22Rv1 (cell line): ENCODE data around the gene ATP13A1.
"Not testable (repeated sequence)": the region's sequence is repeated elsewhere in the genome, so short reads cannot be mapped to it uniquely, and the experiment has no call there.

Experiments used
- H3K27ac ChIP-seq: fragments of 450-650 bp; 2 replicates; pipeline ENCODE4 v1.5.1; 2017
- ZFX ChIP-seq: fragments of 450-650 bp; IDR thresholded peaks from 2 replicates; pipeline ENCODE4 v1.6.1; 2017; ENCODE audit warnings: antibody characterized with exemption, borderline replicate concordance
- TF ChIP-seq, protein P1 (sequence below): fragments of 450-650 bp; IDR thresholded peaks from 2 replicates; pipeline ENCODE4 v1.5.1; 2017; ENCODE audit warnings: mild to moderate bottlenecking

The ATP13A1 gene

DNA sequence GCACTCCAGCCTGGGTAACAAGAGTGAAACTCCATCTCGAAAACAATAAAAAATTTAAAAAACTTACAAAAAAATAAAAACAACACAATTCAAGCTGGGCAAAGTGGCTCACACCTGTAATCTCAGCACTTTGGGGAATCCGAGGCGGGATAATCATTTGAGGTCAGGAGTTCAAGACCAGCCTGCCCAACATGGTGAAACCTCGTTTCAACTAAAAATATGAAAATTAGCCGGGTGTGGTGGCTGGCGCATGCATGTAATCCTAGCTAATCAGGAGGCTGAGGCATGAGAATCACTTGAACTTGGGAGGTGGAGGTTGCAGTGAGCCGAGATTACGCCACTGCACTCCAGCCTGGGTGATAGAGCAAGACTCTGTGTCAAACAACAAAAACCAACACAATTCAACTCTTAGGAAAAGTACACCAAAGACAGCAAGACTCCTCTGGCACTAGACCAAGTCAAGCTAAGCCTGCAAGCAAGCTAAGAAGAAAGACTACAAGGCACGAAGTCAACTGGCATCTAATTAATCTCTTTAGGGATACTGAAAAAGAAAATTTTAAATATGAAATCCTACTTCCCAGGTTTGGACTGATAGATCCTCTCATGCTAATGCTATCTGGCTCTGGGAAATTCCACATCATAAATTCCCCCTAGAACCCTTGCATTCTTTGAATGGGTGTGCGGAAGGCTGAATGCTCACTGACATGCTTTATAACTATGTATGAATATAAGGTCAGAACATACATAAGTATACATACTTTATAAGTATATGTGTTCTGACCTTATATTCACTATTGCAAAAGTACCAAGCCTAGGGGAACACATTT lies 52.9 kb downstream of the ATP13A1 start:
- H3K27ac ChIP-seq, result no peak overlapping the region
- no peak for TF ChIP-seq ZFX
- TF ChIP-seq, protein P1, sequence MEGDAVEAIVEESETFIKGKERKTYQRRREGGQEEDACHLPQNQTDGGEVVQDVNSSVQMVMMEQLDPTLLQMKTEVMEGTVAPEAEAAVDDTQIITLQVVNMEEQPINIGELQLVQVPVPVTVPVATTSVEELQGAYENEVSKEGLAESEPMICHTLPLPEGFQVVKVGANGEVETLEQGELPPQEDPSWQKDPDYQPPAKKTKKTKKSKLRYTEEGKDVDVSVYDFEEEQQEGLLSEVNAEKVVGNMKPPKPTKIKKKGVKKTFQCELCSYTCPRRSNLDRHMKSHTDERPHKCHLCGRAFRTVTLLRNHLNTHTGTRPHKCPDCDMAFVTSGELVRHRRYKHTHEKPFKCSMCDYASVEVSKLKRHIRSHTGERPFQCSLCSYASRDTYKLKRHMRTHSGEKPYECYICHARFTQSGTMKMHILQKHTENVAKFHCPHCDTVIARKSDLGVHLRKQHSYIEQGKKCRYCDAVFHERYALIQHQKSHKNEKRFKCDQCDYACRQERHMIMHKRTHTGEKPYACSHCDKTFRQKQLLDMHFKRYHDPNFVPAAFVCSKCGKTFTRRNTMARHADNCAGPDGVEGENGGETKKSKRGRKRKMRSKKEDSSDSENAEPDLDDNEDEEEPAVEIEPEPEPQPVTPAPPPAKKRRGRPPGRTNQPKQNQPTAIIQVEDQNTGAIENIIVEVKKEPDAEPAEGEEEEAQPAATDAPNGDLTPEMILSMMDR, result no peak

DNA sequence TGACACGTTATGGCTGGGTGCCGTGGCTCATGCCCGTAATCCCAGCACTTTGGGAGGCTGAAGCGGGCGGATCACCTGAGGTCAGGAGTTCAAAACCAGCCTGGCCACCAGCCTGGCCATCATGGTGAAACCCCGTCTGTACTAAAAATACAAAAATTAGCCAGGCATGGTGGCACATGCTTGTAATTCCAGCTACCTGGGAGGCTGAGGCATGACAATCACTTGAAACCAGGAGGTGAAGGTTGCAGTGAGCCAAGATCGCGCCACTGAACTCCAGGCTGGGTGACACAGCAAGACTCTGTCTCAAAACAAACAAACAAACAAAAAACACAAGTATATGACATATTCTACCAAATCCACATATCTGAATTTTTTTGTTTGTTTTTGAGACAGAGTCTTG lies 56.8 kb downstream of the ATP13A1 start:
- H3K27ac ChIP-seq, result not testable (repeated sequence)

DNA sequence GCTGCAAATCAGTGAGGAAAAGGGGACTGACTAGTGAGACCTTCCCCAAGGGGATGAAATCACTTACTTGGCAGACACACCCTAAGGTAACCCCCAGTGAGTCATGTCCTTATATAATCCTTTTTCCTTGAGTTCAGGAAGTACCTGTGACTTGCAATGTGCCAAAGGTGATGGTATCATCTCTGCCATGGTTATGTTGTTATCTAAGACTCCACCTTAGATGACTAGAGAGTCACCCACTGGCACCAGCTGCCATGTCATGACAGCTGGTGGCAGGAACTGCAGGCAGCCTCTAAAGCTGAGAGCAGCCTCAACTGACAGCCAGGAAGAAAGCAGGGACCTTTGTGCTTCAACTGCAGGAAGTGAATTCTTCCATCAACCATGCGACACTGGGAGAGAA lies 57.5 kb downstream of the ATP13A1 start:
- no peak overlapping the region for H3K27ac ChIP-seq
- no peak for TF ChIP-seq ZFX
- TF ChIP-seq, protein P1, result no peak

DNA sequence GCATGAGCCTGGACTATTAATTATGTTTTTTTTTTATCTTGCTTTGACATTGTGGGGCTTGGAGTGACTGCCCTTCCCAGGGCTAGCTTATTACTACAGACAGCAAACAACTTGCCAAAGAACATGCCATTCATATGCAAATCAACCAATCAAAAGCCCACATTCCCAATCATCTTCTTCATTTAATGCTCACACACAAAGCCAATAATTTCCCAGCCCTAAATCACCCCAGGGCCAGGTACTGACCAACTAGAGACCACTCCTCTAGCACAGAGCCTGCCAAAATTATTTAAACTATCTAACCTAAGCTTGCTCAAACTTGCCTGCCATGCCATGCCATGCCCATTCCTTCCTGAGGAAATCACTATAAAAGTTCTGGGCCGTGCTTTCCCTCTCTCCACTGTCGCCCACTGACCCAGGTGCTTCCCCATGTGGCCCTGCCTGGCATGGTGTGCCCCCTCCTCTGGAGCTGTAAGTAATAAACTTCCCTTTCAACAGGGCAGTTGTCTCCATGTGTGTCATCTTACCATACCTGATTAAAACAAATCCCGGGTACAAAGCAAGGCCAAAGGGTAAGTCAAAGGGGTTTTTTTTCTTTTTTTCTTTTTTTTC lies 60.7 kb downstream of the ATP13A1 start:
- no peak overlapping the region for H3K27ac ChIP-seq
- TF ChIP-seq ZFX, result no peak
- TF ChIP-seq, protein P1, result no peak

DNA sequence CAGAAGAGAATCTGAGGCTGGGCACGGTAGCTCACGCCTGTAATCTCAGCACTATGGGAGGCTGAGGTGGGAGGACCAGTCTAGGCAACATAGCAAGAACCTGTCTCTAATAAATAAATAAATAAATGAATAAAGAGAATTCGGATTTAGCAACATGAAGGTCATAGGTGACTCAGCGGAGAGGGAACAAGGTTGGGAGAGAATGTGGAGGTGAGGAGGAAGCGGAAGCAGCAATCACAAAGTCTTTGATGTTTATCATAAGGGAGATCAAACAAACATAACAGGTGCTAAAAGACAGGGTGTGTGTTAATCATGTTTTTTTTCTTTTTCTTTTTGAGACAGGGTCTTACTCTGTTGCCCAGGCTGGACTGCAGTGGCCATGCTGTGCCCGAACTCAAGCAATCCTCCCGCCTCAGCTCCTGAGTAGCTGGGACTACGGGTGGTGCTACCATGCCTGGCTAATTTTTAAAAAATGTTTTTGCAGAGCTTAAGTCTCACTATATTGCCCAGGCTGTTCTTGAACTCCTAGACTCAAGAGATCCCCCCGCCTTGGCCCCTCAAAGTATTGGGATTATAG lies 61.3 kb downstream of the ATP13A1 start:
- H3K27ac ChIP-seq, result no peak overlapping the region
- TF ChIP-seq, protein P1, result no peak
- TF ChIP-seq ZFX, result no peak

DNA sequence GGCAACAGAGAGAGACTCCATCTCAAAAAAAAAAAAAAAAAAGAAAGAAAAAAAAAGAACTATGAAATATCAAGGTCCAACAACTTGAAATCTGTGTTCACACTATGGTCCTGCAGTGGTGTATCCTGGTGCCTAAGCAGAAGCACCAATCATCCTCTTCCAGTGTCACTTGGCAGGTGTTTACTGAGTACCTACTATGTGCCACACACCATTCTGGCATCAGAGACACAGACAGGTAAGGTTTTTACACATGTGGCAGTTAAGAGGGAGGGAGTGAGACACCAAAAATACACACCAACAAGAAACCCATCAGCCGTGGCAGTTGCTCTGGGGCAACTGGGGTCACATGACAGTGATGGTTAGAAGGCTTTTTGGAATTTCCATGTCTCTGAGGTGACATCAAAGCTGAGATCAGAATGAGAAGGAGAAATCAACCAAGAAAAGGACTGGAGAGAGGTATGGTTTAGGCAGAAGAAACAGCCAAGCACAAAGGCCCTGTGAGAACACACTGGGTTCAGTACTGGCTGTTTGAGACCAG lies 62.6 kb downstream of the ATP13A1 start:
- no peak overlapping the region for H3K27ac ChIP-seq
- no peak for TF ChIP-seq ZFX
- TF ChIP-seq, protein P1, result no peak

DNA sequence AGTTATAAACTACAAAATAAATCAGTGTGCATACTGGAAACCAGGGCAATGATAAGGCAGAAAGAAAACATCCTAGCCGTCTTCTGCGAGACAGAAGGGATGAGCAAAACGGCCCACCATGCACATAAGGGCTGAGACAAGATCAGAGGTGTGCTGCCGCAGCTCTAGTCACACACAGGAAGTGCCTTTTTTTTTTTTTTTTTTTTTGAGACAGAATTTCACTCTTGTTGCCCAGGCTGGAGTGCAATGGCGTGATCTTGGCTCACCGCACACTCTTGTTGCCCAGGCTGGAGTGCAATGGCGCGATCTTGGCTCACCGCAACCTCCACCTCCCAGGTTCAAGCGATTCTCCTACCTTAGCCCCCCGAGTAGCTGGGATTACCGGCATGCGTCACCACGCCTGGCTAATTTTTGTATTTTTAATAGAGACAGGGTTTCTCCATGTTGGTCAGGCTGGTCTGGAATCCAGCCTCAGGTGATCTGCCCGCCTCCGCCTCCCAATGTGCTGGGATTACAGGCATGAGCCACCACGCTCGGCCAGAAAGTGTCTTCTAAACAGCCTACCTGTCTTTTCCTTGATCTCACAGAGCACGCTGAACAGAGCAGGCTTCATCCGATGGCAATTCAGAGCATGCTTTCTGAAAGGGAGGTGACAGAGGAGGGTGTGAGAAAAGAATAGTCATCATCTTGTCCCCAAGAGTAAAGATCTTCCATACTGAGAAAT lies 64.6 kb downstream of the ATP13A1 start:
- not testable (repeated sequence) for H3K27ac ChIP-seq
